ENCODE data around the gene TBCCD1. TPM values are rescaled to one million over a fixed set of nuclear protein-coding genes. Genes with fewer than 3 reads are reported as not detected.

Gene TBCCD1
- total and polyA plus RNA-seq, 2 donors from 2014 or later = 6.2 to 13.3 TPM

- DNase-seq (no peak), FAIRE-seq (no peak)
- H3K27me3 ChIP-seq (ENCODE audit: control insufficient read depth, insufficient read depth, low read length) = no peaks in the 10 kb centered on the region
- no peak overlapping the region for H3K9ac ChIP-seq (ENCODE audit: low read length in 3 of 3)
- H3K9me3 ChIP-seq (ENCODE audit: control insufficient read depth in 2 of 3, insufficient read depth in 1 of 3, low read length in 3 of 3) = no peaks in the 10 kb centered on the region
- intact Hi-C loops (cut with DNase I) = no loop called here
- H3K27ac ChIP-seq (ENCODE audit: low read depth in 2 of 2, low read length in 2 of 2) = no peak overlapping the region
- TF ChIP-seq CTCF (IDR thresholded peaks at IDR 0.05; ENCODE audit: borderline replicate concordance, extremely low read depth, insufficient read depth) = no peak
- no peaks in the 10 kb centered on the region for H3K36me3 ChIP-seq (ENCODE audit: control insufficient read depth in 2 of 3, insufficient read depth in 3 of 3, low read length in 3 of 3)
- H3K4me3 ChIP-seq (ENCODE audit: low read length in 3 of 3) = no peak overlapping the region
- H3K4me1 ChIP-seq (ENCODE audit: control insufficient read depth in 2 of 3, insufficient read depth in 2 of 3, low read depth in 1 of 3, low read length in 3 of 3) = peaks cover 0 to 17% (median 3%) of the 10 kb centered on the region in 3 donors
Measured at GRCh38 chr3:186600896-186601295, 33.8 kb upstream of the TBCCD1 start.

- intact Hi-C loops (cut with DNase I) = no loop called here
- Histone ChIP-seq H3K9ac (ENCODE audit: low read length in 3 of 3) (no peak overlapping the region), H3K9me3 (ENCODE audit: control insufficient read depth in 2 of 3, insufficient read depth in 1 of 3, low read length in 3 of 3) (no peaks in the 10 kb centered on the region), H3K36me3 (ENCODE audit: control insufficient read depth in 2 of 3, insufficient read depth in 3 of 3, low read length in 3 of 3) (no peaks in the 10 kb centered on the region), H3K27me3 (ENCODE audit: control insufficient read depth, insufficient read depth, low read length) (no peaks in the 10 kb centered on the region), H3K27ac (ENCODE audit: low read depth in 2 of 2, low read length in 2 of 2) (peak overlapping the region; percentile 37 to 81), H3K4me1 (ENCODE audit: control insufficient read depth in 2 of 3, insufficient read depth in 2 of 3, low read depth in 1 of 3, low read length in 3 of 3) (peaks cover 0 to 19% (median 3%) of the 10 kb centered on the region in 3 donors), H3K4me3 (ENCODE audit: low read length in 3 of 3) (no peak overlapping the region)
- no peak for TF ChIP-seq CTCF (IDR thresholded peaks at IDR 0.05; ENCODE audit: borderline replicate concordance, extremely low read depth, insufficient read depth)
- DNase-seq = no peak
- FAIRE-seq = no peak
Measured at GRCh38 chr3:186599785-186600166, 32.6 kb upstream of the TBCCD1 start.

GRCh38 chr3:186599142-186599784 lies 32.1 kb upstream of the TBCCD1 start:
- no peaks in the 10 kb centered on the region for H3K36me3 ChIP-seq (ENCODE audit: control insufficient read depth in 2 of 3, insufficient read depth in 3 of 3, low read length in 3 of 3)
- H3K9me3 ChIP-seq (ENCODE audit: control insufficient read depth in 2 of 3, insufficient read depth in 1 of 3, low read length in 3 of 3) = no peaks in the 10 kb centered on the region
- no peak for TF ChIP-seq CTCF (IDR thresholded peaks at IDR 0.05; ENCODE audit: borderline replicate concordance, extremely low read depth, insufficient read depth)
- H3K4me3 ChIP-seq (ENCODE audit: low read length in 3 of 3) = no peak overlapping the region
- intact Hi-C loops (cut with DNase I) = no loop called here
- FAIRE-seq (no peak), DNase-seq (no peak)
- peaks cover 0 to 24% (median 3%) of the 10 kb centered on the region in 3 donors for H3K4me1 ChIP-seq (ENCODE audit: control insufficient read depth in 2 of 3, insufficient read depth in 2 of 3, low read depth in 1 of 3, low read length in 3 of 3)
- H3K9ac ChIP-seq (ENCODE audit: low read length in 3 of 3) = no peak overlapping the region
- peak overlapping the region; percentile 72 to 81 for H3K27ac ChIP-seq (ENCODE audit: low read depth in 2 of 2, low read length in 2 of 2)
- H3K27me3 ChIP-seq (ENCODE audit: control insufficient read depth, insufficient read depth, low read length) = no peaks in the 10 kb centered on the region

- Histone ChIP-seq H3K4me3 (ENCODE audit: low read length in 3 of 3) (no peak overlapping the region), H3K9ac (ENCODE audit: low read length in 3 of 3) (no peak overlapping the region), H3K27ac (ENCODE audit: low read depth in 2 of 2, low read length in 2 of 2) (peak overlapping the region; percentile 46 to 72), H3K4me1 (ENCODE audit: control insufficient read depth in 2 of 3, insufficient read depth in 2 of 3, low read depth in 1 of 3, low read length in 3 of 3) (peaks cover 0 to 26% (median 3%) of the 10 kb centered on the region in 3 donors), H3K27me3 (ENCODE audit: control insufficient read depth, insufficient read depth, low read length) (no peaks in the 10 kb centered on the region), H3K36me3 (ENCODE audit: control insufficient read depth in 2 of 3, insufficient read depth in 3 of 3, low read length in 3 of 3) (no peaks in the 10 kb centered on the region), H3K9me3 (ENCODE audit: control insufficient read depth in 2 of 3, insufficient read depth in 1 of 3, low read length in 3 of 3) (no peaks in the 10 kb centered on the region)
- no peak for TF ChIP-seq CTCF (IDR thresholded peaks at IDR 0.05; ENCODE audit: borderline replicate concordance, extremely low read depth, insufficient read depth)
- intact Hi-C loops (cut with DNase I) = no loop called here
- DNase-seq = no peak
- FAIRE-seq = no peak
Measured at GRCh38 chr3:186598794-186599141, 31.6 kb upstream of the TBCCD1 start.
